Lung (tissue), 12 donors: ENCODE data around the gene CDA. TPM values are rescaled to one million over a fixed set of nuclear protein-coding genes. Genes with fewer than 3 reads are reported as not detected.

Experiments
- ATAC-seq: fragments of 200-7000 bp; cut with Tn5 transposase; one replicate; pipeline ENCODE4 v1.9.1; 2020; ENCODE audit warnings: moderate number of reproducible peaks; ENCODE audit not compliant: insufficient read depth, low FRiP score
- DNase-seq, 3 donors: peaks; one replicate each; pipeline ENCODE4 v3.0.0-alpha.2; 2013 to 2017
- H3K27ac ChIP-seq, 2 donors: one replicate each; pipeline ENCODE4 v1.5.1; 2013; ENCODE audit warnings: mild to moderate bottlenecking in 2 of 2, moderate library complexity in 2 of 2, control low read depth in 1 of 2, inconsistent platforms in 1 of 2, low read depth in 1 of 2, low read length in 1 of 2
- H3K27me3 ChIP-seq, 3 donors: one replicate each; pipeline ENCODE4 v1.5.1; 2013; ENCODE audit warnings: low read length in 2 of 3; ENCODE audit not compliant: control insufficient read depth in 3 of 3, insufficient read depth in 3 of 3
- H3K36me3 ChIP-seq, 4 donors: one replicate each; pipeline ENCODE4 v1.5.1; 2013; ENCODE audit warnings: low read length in 4 of 4, mild to moderate bottlenecking in 1 of 4, moderate library complexity in 1 of 4; ENCODE audit not compliant: control insufficient read depth in 4 of 4, insufficient read depth in 4 of 4
- H3K4me1 ChIP-seq, 5 donors: one replicate each; pipeline ENCODE4 v1.5.1; 2013; ENCODE audit warnings: low read length in 5 of 5, mild to moderate bottlenecking in 2 of 5, moderate library complexity in 1 of 5; ENCODE audit not compliant: control insufficient read depth in 5 of 5, insufficient read depth in 5 of 5
- H3K4me3 ChIP-seq: one replicate; pipeline ENCODE4 v1.5.1; 2013; ENCODE audit warnings: mild to moderate bottlenecking, control low read depth, moderate library complexity
- H3K9ac ChIP-seq, 2 donors: one replicate each; pipeline ENCODE4 v1.5.1; 2013; ENCODE audit warnings: low read length in 2 of 2, control low read depth in 1 of 2; ENCODE audit not compliant: insufficient read depth in 1 of 2
- H3K9me3 ChIP-seq, 4 donors: one replicate each; pipeline ENCODE4 v1.5.1; 2013; ENCODE audit warnings: low read length in 3 of 4, mild to moderate bottlenecking in 1 of 4, moderate library complexity in 1 of 4; ENCODE audit not compliant: control insufficient read depth in 4 of 4, insufficient read depth in 3 of 4
- WGBS, 2 donors: extraction: QIAGEN DNeasy Blood & Tissue Kit; methylation state at CpG; one replicate each; pipeline ENCODE4 v1.1.7; 2013; 5-methylcytosine and 5-hydroxymethylcytosine counted together
- polyA plus RNA-seq, 2 donors: library from polyadenylated mRNA; stranded (reverse); fragments of 200-250 nt; gene quantifications; one replicate each; pipeline ENCODE4 v1.2.1, GENCODE V29; 2013
- total RNA-seq, 2 donors: library from RNA; depleted of rRNA in 1 of 2; stranded (reverse); fragments of >200 nt in 1 of 2; gene quantifications; one replicate each; pipeline ENCODE4 v1.2.1, GENCODE V29; 2014 to 2021
- TF ChIP-seq, protein P1 (sequence below): IDR thresholded peaks from 2 replicates; pipeline ENCODE4 v1.5.1; 2012; ENCODE audit warnings: mild to moderate bottlenecking; ENCODE audit errors: control extremely low read depth, extremely low read depth
- donor health status: control.
- donor health status: control.
- donor health status: Bipolar disorder and iron deficiency.
- donor health status: healthy.
- donor health status: DM: yes; HTN: yes; CAD: no.

The CDA gene
- total and polyA plus RNA-seq, 4 donors = 0.40 to 47.5 (median 3.4) TPM

DNA sequence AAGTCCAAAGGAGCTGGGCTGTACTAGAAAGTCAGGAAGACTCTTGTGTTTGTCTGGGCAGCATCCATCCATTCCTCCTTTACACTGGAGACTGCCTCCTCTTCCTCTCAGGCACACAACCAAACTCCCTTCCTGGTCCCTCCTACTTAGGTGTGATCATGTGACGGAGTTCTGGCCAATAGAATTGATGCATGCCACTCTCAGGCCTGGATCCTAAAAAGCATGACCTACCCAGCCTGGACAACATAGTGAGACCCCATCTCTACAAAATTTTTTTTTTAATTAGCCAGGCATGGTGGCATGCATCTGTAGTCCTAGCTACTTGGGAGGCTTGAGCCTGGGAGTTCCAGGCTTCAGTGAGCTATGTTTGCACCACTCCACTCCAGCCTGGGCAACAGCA lies 27.9 kb upstream of the CDA start:
- Histone ChIP-seq H3K4me3 (no peak overlapping the region), H3K4me1 (no peaks in the 10 kb centered on the region), H3K27me3 (peaks cover 0 to 19% (median 0%) of the 10 kb centered on the region in 3 donors), H3K27ac (no peak overlapping the region), H3K9me3 (no peaks in the 10 kb centered on the region), H3K36me3 (no peaks in the 10 kb centered on the region), H3K9ac (no peak overlapping the region)
- no peak for DNase-seq
- no peak for ATAC-seq
- WGBS, 2 donors = 52 to 96% methylated on average over 1 of the region's 1 CpG
- TF ChIP-seq, protein P1, sequence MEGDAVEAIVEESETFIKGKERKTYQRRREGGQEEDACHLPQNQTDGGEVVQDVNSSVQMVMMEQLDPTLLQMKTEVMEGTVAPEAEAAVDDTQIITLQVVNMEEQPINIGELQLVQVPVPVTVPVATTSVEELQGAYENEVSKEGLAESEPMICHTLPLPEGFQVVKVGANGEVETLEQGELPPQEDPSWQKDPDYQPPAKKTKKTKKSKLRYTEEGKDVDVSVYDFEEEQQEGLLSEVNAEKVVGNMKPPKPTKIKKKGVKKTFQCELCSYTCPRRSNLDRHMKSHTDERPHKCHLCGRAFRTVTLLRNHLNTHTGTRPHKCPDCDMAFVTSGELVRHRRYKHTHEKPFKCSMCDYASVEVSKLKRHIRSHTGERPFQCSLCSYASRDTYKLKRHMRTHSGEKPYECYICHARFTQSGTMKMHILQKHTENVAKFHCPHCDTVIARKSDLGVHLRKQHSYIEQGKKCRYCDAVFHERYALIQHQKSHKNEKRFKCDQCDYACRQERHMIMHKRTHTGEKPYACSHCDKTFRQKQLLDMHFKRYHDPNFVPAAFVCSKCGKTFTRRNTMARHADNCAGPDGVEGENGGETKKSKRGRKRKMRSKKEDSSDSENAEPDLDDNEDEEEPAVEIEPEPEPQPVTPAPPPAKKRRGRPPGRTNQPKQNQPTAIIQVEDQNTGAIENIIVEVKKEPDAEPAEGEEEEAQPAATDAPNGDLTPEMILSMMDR = no peak

DNA sequence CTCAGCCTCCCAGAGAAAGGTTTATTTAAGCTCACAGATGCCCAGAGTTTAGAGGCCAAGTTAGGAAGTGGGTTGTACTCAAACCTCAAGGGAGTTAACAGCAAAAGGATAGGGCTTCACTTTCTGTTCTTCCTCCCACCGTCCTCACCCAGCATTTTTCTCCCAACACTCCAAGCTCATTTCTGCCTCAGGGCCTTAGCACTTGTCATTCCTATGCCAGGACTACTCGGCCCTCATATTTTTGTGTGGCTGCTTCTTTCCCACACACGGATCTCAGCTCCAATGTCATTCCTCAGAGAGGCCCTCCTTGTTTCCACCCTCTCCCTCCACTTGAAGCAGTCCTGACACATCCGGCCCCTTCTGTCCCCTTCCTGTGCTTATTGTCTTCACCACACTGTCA lies 23.7 kb upstream of the CDA start:
- ATAC-seq (no peak), DNase-seq (no peak)
- H3K36me3 ChIP-seq = no peaks in the 10 kb centered on the region
- H3K4me3 ChIP-seq = no peak overlapping the region
- TF ChIP-seq, protein P1 = no peak
- H3K4me1 ChIP-seq = no peaks in the 10 kb centered on the region
- peaks cover 0 to 4% (median 0%) of the 10 kb centered on the region in 4 donors for H3K9me3 ChIP-seq
- H3K27ac ChIP-seq = no peak overlapping the region
- WGBS, 2 donors = 61 to 63% methylated on average over 4 of the region's 4 CpGs
- peaks cover 0 to 17% (median 3%) of the 10 kb centered on the region in 3 donors for H3K27me3 ChIP-seq
- no peak overlapping the region for H3K9ac ChIP-seq

DNA sequence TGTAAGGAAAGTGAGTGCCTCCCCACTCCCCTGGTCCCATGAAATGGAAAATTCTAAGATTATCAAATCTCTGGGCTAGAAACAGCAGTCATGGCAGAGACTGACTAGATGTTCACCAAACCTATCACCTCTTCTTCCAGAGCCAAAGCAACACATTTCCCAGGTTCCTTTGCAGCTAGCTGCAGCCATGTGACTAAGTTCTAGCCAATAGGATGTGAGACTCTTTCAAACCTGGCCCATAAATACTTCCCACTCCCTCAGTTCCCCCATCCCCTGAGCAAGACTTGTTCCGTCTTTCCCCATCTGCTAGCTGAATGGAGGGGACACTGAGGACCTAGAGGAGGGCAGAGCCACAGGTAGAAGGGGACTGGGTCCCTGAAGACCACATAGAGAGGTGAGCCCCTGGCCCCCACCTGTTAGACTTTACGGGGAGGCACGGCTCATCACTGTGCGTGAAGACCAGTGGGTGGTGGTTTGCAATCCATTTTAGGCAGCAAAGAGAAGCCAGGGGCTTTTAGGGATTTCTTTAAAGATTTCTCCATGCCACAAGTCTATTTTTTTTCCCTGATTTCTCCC lies 19.3 kb upstream of the CDA start:
- no peak for DNase-seq
- 80 to 92% methylated on average over 4 of the region's 4 CpGs for WGBS, 2 donors
- Histone ChIP-seq H3K27me3 (peaks cover 3% of the 10 kb centered on the region in 3 donors), H3K9ac (no peak overlapping the region), H3K4me1 (no peaks in the 10 kb centered on the region), H3K9me3 (peaks cover 0 to 7% (median 4%) of the 10 kb centered on the region in 4 donors), H3K36me3 (no peaks in the 10 kb centered on the region), H3K4me3 (no peak overlapping the region), H3K27ac (no peak overlapping the region)
- TF ChIP-seq, protein P1 = no peak
- ATAC-seq = no peak

DNA sequence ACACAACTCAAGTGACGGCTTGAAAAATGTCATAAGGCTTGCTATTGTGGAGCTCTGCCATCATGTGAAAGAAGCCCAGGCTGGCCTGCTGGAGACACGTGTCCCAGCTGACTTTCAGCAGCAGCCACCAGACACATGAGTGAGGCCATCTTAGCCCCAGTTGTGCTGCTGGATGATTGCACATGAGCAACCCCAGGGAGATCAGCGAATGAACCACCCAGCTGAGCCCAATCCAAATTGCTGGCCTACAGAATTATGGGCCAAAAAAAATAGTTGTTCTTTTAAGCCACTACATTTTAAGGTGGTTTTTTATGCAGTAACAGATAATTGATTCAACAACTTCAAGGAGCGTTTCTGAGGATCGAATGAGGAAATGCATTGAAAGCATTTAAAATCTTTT lies 17.5 kb upstream of the CDA start:
- peaks cover 0 to 5% (median 4%) of the 10 kb centered on the region in 4 donors for H3K9me3 ChIP-seq
- H3K27ac ChIP-seq = no peak overlapping the region
- DNase-seq (no peak), ATAC-seq (no peak)
- H3K9ac ChIP-seq = no peak overlapping the region
- H3K36me3 ChIP-seq = no peaks in the 10 kb centered on the region
- no peak overlapping the region for H3K4me3 ChIP-seq
- 85 to 89% methylated on average over 5 of the region's 5 CpGs for WGBS, 2 donors
- H3K27me3 ChIP-seq = peaks cover 3 to 5% (median 3%) of the 10 kb centered on the region in 3 donors
- no peaks in the 10 kb centered on the region for H3K4me1 ChIP-seq
- TF ChIP-seq, protein P1 = no peak
